ENCODE results near the gene XCR1. TPM values are rescaled to one million over a fixed set of nuclear protein-coding genes. Genes with fewer than 3 reads are reported as not detected.
A peak's percentile ranks its signal among the peaks of the same experiment; 100 is the strongest.
"Not testable (repeated sequence)": the region's sequence is repeated elsewhere in the genome, so short reads cannot be mapped to it uniquely, and the experiment has no call there.

Gene XCR1
- total RNA-seq, 1 experiment from 2014 or later: not detected

GRCh38 chr3:46053265-46053664 is 26.0 kb upstream of the XCR1 start:
- H2AFZ ChIP-seq (ENCODE audit: low read depth, low read length, poor library complexity, severe bottlenecking); H3K9ac ChIP-seq (ENCODE audit: low read length); ATAC-seq; H4K20me1 ChIP-seq (ENCODE audit: insufficient read depth); H3K9me3 ChIP-seq (ENCODE audit: control insufficient read depth in 1 of 2, insufficient read depth in 1 of 2, low read depth in 1 of 2, low read length in 2 of 2); CTCF ChIA-PET; DNase-seq (ENCODE audit: low read depth, low spot score); H3K4me1 ChIP-seq (ENCODE audit: control insufficient read depth in 1 of 2, insufficient read depth in 2 of 2, low read length in 2 of 2); H3K4me2 ChIP-seq (ENCODE audit: low read length); H3K9me2 ChIP-seq (ENCODE audit: insufficient read depth); intact Hi-C loops (cut with micrococcal nuclease); RAD21 ChIA-PET (ENCODE audit: low non-redundant PET in 1 of 2, low total read pairs in 2 of 2, uncharacterized antibody in 2 of 2, unreplicated experiment in 2 of 2); POLR2A ChIA-PET; H3K27ac ChIP-seq (ENCODE audit: low read depth, low read length); BruUV-seq (replicated peaks); H3K79me2 ChIP-seq (ENCODE audit: insufficient read depth, low read length); H3K36me3 ChIP-seq (ENCODE audit: control insufficient read depth in 1 of 2, insufficient read depth in 2 of 2, low read length in 2 of 2); H3K4me3 ChIP-seq (replicated peaks in 1 of 2; ENCODE audit: low read depth in 1 of 2, low read length in 2 of 2): not testable (repeated sequence)
- H3K27me3 ChIP-seq (ENCODE audit: insufficient read depth, low read length): peaks cover 20% of the 10 kb centered on the region
- TF ChIP-seq CTCF (IDR thresholded peaks at IDR 0.05 in 2 of 3, conservative IDR thresholded peaks at IDR 0.05 in 1 of 3; ENCODE audit: borderline replicate concordance in 1 of 3, insufficient read depth in 1 of 3, low read depth in 2 of 3, low read length in 2 of 3) (peak in 1 of 3 experiments; percentile 19; a peak in 1 of 6 replicates), RAD21 (IDR thresholded peaks at IDR 0.05; ENCODE audit: low read depth) (peak; percentile 13; the same call in 1 of the 2 replicates)

- H3K27me3 ChIP-seq (ENCODE audit: insufficient read depth, low read length): peaks cover 14% of the 10 kb centered on the region; the same call in 1 of the 2 replicates
- no peak overlapping the region for H3K9ac ChIP-seq (ENCODE audit: low read length)
- ChIA-PET RAD21 (ENCODE audit: low non-redundant PET in 1 of 2, low total read pairs in 2 of 2, uncharacterized antibody in 2 of 2, unreplicated experiment in 2 of 2) (no interaction called here), POLR2A (no interaction called here), CTCF (no interaction called here)
- intact Hi-C loops (cut with micrococcal nuclease): no loop called here
- no peaks in the 10 kb centered on the region for H4K20me1 ChIP-seq (ENCODE audit: insufficient read depth)
- DNase-seq (ENCODE audit: low read depth, low spot score) (no peak), ATAC-seq (no peak)
- BruUV-seq (replicated peaks): no TSS peak
- no peak overlapping the region for H2AFZ ChIP-seq (ENCODE audit: low read depth, low read length, poor library complexity, severe bottlenecking)
- H3K4me1 ChIP-seq (ENCODE audit: control insufficient read depth in 1 of 2, insufficient read depth in 2 of 2, low read length in 2 of 2): no peaks in the 10 kb centered on the region
- no peak overlapping the region for H3K4me3 ChIP-seq (replicated peaks in 1 of 2; ENCODE audit: low read depth in 1 of 2, low read length in 2 of 2)
- no peaks in the 10 kb centered on the region for H3K9me3 ChIP-seq (ENCODE audit: control insufficient read depth in 1 of 2, insufficient read depth in 1 of 2, low read depth in 1 of 2, low read length in 2 of 2)
- H3K9me2 ChIP-seq (ENCODE audit: insufficient read depth): no peaks in the 10 kb centered on the region
- no peak overlapping the region for H3K27ac ChIP-seq (ENCODE audit: low read depth, low read length)
- no peaks in the 10 kb centered on the region for H3K79me2 ChIP-seq (ENCODE audit: insufficient read depth, low read length)
- no peak overlapping the region for H3K4me2 ChIP-seq (ENCODE audit: low read length)
- TF ChIP-seq EGR1 (IDR thresholded peaks at IDR 0.05; ENCODE audit: low read depth) (no peak), CEBPB (IDR thresholded peaks at IDR 0.05; ENCODE audit: low read depth) (no peak), MAX (IDR thresholded peaks at IDR 0.05) (no peak), POLR2A (IDR thresholded peaks at IDR 0.05; ENCODE audit: borderline replicate concordance, extremely low read depth, insufficient read depth, insufficient read length) (no peak), SRF (IDR thresholded peaks at IDR 0.05; ENCODE audit: low read depth) (no peak), CBX3 (IDR thresholded peaks at IDR 0.05; ENCODE audit: low read depth) (no peak), POLR2AphosphoS5 (IDR thresholded peaks at IDR 0.05; ENCODE audit: low read depth, low read length) (no peak), ZFX (IDR thresholded peaks at IDR 0.05) (no peak), EZH2 (IDR thresholded peaks at IDR 0.05) (no peak), ZNF274 (IDR thresholded peaks at IDR 0.05; ENCODE audit: low read depth, low read length) (no peak)
- H3K36me3 ChIP-seq (ENCODE audit: control insufficient read depth in 1 of 2, insufficient read depth in 2 of 2, low read length in 2 of 2): no peaks in the 10 kb centered on the region
Measured at GRCh38 chr3:46052531-46052930, 25.2 kb upstream of the XCR1 start.

Data from HCT116 (cell line).